ENCODE measurements around the gene SOX6. TPM values are rescaled to one million over a fixed set of nuclear protein-coding genes. Genes with fewer than 3 reads are reported as not detected.

The SOX6 gene
- total RNA-seq, 6 donors from 2014 or later = 2.9 to 21.0 (median 4.9) TPM

GRCh38 chr11:16015741-16016467, 340.4 kb downstream of the SOX6 start:
- TF ChIP-seq, protein P1, sequence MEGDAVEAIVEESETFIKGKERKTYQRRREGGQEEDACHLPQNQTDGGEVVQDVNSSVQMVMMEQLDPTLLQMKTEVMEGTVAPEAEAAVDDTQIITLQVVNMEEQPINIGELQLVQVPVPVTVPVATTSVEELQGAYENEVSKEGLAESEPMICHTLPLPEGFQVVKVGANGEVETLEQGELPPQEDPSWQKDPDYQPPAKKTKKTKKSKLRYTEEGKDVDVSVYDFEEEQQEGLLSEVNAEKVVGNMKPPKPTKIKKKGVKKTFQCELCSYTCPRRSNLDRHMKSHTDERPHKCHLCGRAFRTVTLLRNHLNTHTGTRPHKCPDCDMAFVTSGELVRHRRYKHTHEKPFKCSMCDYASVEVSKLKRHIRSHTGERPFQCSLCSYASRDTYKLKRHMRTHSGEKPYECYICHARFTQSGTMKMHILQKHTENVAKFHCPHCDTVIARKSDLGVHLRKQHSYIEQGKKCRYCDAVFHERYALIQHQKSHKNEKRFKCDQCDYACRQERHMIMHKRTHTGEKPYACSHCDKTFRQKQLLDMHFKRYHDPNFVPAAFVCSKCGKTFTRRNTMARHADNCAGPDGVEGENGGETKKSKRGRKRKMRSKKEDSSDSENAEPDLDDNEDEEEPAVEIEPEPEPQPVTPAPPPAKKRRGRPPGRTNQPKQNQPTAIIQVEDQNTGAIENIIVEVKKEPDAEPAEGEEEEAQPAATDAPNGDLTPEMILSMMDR (IDR thresholded peaks at IDR 0.05) = no peak
- no peak for TF ChIP-seq POLR2AphosphoS5 (IDR thresholded peaks at IDR 0.05)
- no peak for TF ChIP-seq POLR2A (IDR thresholded peaks at IDR 0.05)
- no peak for TF ChIP-seq EP300 (IDR thresholded peaks at IDR 0.05)
- 84 to 85% methylated on average over 5 of the region's 5 CpGs for WGBS, 2 donors
- no peaks in the 10 kb centered on the region for H3K36me3 ChIP-seq
- no peak overlapping the region for H3K4me3 ChIP-seq
- no peak overlapping the region for H3K27ac ChIP-seq
- H3K4me1 ChIP-seq = peaks cover 0 to 5% (median 2%) of the 10 kb centered on the region in 4 donors
- no peak for ATAC-seq (ENCODE audit: low FRiP score in 2 of 2)
- no peaks in the 10 kb centered on the region for H3K9me3 ChIP-seq
- no peak for DNase-seq
- H3K27me3 ChIP-seq = no peaks in the 10 kb centered on the region

DNA sequence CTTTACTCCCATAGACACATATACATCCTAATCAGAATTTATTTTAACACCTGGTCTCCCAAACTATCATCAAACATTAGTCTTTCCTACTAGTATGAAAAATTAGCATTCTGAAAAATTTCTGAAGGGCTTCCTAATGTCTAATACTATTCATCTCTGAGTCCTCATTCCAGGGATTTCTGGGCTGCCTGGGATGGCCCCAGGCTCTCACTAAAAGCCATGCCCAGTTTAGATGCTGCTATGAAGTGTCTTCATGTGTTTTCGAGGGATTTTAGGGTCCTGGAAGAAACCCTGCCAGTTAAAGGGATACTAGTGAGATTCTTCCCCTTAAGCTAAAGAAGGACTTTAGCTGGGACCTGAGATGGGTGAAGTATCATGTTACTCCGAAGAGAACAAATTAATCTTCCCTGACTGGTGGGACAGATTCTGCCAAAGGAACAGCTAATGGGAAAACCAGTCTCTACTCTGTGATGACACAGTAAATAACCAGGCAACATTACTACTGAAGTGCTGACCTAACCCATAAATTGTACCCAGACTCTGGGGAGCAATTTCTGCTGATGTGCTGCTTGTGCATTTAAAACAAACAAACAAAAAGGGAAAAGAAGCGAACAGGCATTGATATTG, 342.6 kb downstream of the SOX6 start:
- Histone ChIP-seq H3K36me3 (no peaks in the 10 kb centered on the region), H3K9me3 (no peaks in the 10 kb centered on the region), H3K4me1 (peaks cover 0 to 5% (median 2%) of the 10 kb centered on the region in 4 donors), H3K27ac (no peak overlapping the region), H3K4me3 (no peak overlapping the region), H3K27me3 (no peaks in the 10 kb centered on the region)
- DNase-seq = no peak
- TF ChIP-seq EP300 (IDR thresholded peaks at IDR 0.05) = no peak
- TF ChIP-seq POLR2AphosphoS5 (IDR thresholded peaks at IDR 0.05) = no peak
- no peak for TF ChIP-seq POLR2A (IDR thresholded peaks at IDR 0.05)
- TF ChIP-seq, protein P1 (IDR thresholded peaks at IDR 0.05) = no peak
- 65 to 84% methylated on average over 3 of the region's 3 CpGs for WGBS, 2 donors
- no peak for ATAC-seq (ENCODE audit: low FRiP score in 2 of 2)

DNA sequence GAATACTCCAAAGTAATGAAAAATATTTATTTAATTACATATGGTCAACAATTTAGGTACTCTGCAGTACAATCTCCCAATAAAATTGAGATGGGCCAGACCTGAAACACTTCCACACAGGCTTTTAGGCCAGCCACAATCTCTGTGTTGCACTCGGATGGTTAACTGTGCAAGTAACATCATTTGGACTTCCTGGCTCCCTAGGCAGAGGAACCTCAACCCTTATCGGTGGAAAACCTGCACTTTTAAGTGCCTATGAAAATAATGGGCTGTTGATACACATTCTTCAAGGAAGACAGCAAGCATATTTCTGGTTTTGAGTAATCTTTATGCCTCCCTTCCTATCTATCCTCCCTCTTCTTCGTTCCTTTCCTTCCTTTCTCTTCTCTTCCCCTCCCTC, 343.1 kb downstream of the SOX6 start:
- TF ChIP-seq POLR2AphosphoS5 (IDR thresholded peaks at IDR 0.05) (no peak), EP300 (IDR thresholded peaks at IDR 0.05) (no peak), POLR2A (IDR thresholded peaks at IDR 0.05) (no peak)
- TF ChIP-seq, protein P1 (IDR thresholded peaks at IDR 0.05) = no peak
- Histone ChIP-seq H3K9me3 (no peaks in the 10 kb centered on the region), H3K4me1 (peaks cover 0 to 5% (median 2%) of the 10 kb centered on the region in 4 donors), H3K36me3 (no peaks in the 10 kb centered on the region), H3K27ac (no peak overlapping the region), H3K27me3 (no peaks in the 10 kb centered on the region), H3K4me3 (no peak overlapping the region)
- 52 to 60% methylated on average over 3 of the region's 3 CpGs for WGBS, 2 donors
- DNase-seq (no peak), ATAC-seq (ENCODE audit: low FRiP score in 2 of 2) (no peak)

- Histone ChIP-seq H3K27ac (no peak overlapping the region), H3K36me3 (no peaks in the 10 kb centered on the region), H3K4me1 (peaks cover 0 to 5% (median 2%) of the 10 kb centered on the region in 4 donors), H3K9me3 (no peaks in the 10 kb centered on the region), H3K27me3 (no peaks in the 10 kb centered on the region), H3K4me3 (no peak overlapping the region)
- DNase-seq (no peak), ATAC-seq (ENCODE audit: low FRiP score in 2 of 2) (no peak)
- TF ChIP-seq, protein P1 (IDR thresholded peaks at IDR 0.05) = no peak
- TF ChIP-seq EP300 (IDR thresholded peaks at IDR 0.05) (no peak), POLR2A (IDR thresholded peaks at IDR 0.05) (no peak), POLR2AphosphoS5 (IDR thresholded peaks at IDR 0.05) (no peak)
- 51 to 61% methylated on average over 5 to 6 of the region's 6 CpGs for WGBS, 2 donors
These were observed 344.1 kb downstream of the SOX6 start for GRCh38 chr11:16012125-16012751.
